Measurements from ENCODE around the gene MAN1C1. TPM values are rescaled to one million over a fixed set of nuclear protein-coding genes. Genes with fewer than 3 reads are reported as not detected.

MAN1C1 gene
- total and polyA plus RNA-seq, 9 of the 15 experiments (the other 6 are each of a cell fraction or from before 2014, with no cell fraction given): 0.04 to 0.44 (median 0.10) TPM; not detected in 3

GRCh38 chr1:25831569-25832196 lies 215.1 kb downstream of the MAN1C1 start (continued):
- TF ChIP-seq BCLAF1 (IDR thresholded peaks at IDR 0.05; ENCODE audit: borderline replicate concordance in 1 of 2, control insufficient read depth in 1 of 2, low read depth in 2 of 2, low read length in 1 of 2) (no peak), ZBTB9 (CRISPR knock-in tag; IDR thresholded peaks at IDR 0.05) (no peak), MXD1 (CRISPR knock-in tag; IDR thresholded peaks at IDR 0.05; ENCODE audit: borderline replicate concordance, poor library complexity, severe bottlenecking) (no peak), ETV6 (IDR thresholded peaks at IDR 0.05; ENCODE audit: borderline replicate concordance in 1 of 2, low read depth in 2 of 2, low read length in 1 of 2) (peak; percentile 57 to 94; a peak in 2 of 4 replicates), ETV6 (CRISPR knock-in tag; IDR thresholded peaks at IDR 0.05; ENCODE audit: borderline replicate concordance) (no peak), DLX4 (CRISPR knock-in tag; IDR thresholded peaks at IDR 0.05) (no peak), MBD2 (IDR thresholded peaks at IDR 0.05; ENCODE audit: borderline replicate concordance, low read depth) (no peak), EHMT2 (IDR thresholded peaks at IDR 0.05) (0 out of 2 replicates have a peak, but pooled peaks have one; percentile 27), ZNF263 (CRISPR knock-in tag; IDR thresholded peaks at IDR 0.05; ENCODE audit: borderline replicate concordance) (no peak), CREB3 (tag; conservative IDR thresholded peaks at IDR 0.05; ENCODE audit: low read depth) (no peak), HMBOX1 (IDR thresholded peaks at IDR 0.05) (peak; percentile 82), PYGO2 (tag; IDR thresholded peaks at IDR 0.05) (no peak), ZNF740 (CRISPR knock-in tag; IDR thresholded peaks at IDR 0.05) (no peak), ZNF740 (tag; IDR thresholded peaks at IDR 0.05) (no peak), ZNF224 (CRISPR knock-in tag; IDR thresholded peaks at IDR 0.05) (no peak), SAFB (IDR thresholded peaks at IDR 0.05; ENCODE audit: borderline replicate concordance, low read depth, low read length) (no peak), BRF1 (IDR thresholded peaks at IDR 0.05; ENCODE audit: borderline replicate concordance, extremely low read depth, insufficient read length) (no peak), ZBTB1 (CRISPR knock-in tag; IDR thresholded peaks at IDR 0.05; ENCODE audit: borderline replicate concordance, low read depth) (no peak)
